ENCODE data around the gene LLGL2.

The LLGL2 gene

GRCh38 chr17:75611851-75612429 is 86.4 kb downstream of the LLGL2 start:
- no peaks in the 10 kb centered on the region for H3K27me3 ChIP-seq (ENCODE audit: insufficient read depth, poor library complexity, severe bottlenecking)
- DNase-seq (ENCODE audit: low spot score): no peak
- no peak for TF ChIP-seq CTCF (IDR thresholded peaks at IDR 0.05; ENCODE audit: poor library complexity, severe bottlenecking)

GRCh38 chr17:75612906-75613626 is 87.6 kb downstream of the LLGL2 start:
- Histone ChIP-seq H3K27ac (ENCODE audit: poor library complexity, severe bottlenecking) (no peak overlapping the region), H3K36me3 (ENCODE audit: low read depth) (no peaks in the 10 kb centered on the region), H3K27me3 (ENCODE audit: insufficient read depth, poor library complexity, severe bottlenecking) (no peaks in the 10 kb centered on the region), H3K4me3 (ENCODE audit: severe bottlenecking) (no peak overlapping the region), H3K9me3 (ENCODE audit: severe bottlenecking) (no peaks in the 10 kb centered on the region), H3K4me1 (ENCODE audit: insufficient read depth, poor library complexity, severe bottlenecking) (peaks cover 5% of the 10 kb centered on the region)
- DNase-seq (ENCODE audit: low spot score) (no peak), ATAC-seq (ENCODE audit: low read depth) (no peak)
- TF ChIP-seq CTCF (IDR thresholded peaks at IDR 0.05; ENCODE audit: poor library complexity, severe bottlenecking): no peak

More at GRCh38 chr17:75611851-75612429, 86.4 kb downstream of the LLGL2 start:
- Histone ChIP-seq H3K36me3 (ENCODE audit: low read depth) (no peaks in the 10 kb centered on the region), H3K4me1 (ENCODE audit: insufficient read depth, poor library complexity, severe bottlenecking) (peaks cover 5% of the 10 kb centered on the region), H3K4me3 (ENCODE audit: severe bottlenecking) (no peak overlapping the region), H3K9me3 (ENCODE audit: severe bottlenecking) (no peaks in the 10 kb centered on the region), H3K27ac (ENCODE audit: poor library complexity, severe bottlenecking) (no peak overlapping the region)
- no peak for ATAC-seq (ENCODE audit: low read depth)

GRCh38 chr17:75614006-75614405 is 88.5 kb downstream of the LLGL2 start:
- no peak for ATAC-seq (ENCODE audit: low read depth)
- no peak for DNase-seq (ENCODE audit: low spot score)
- H3K27me3 ChIP-seq (ENCODE audit: insufficient read depth, poor library complexity, severe bottlenecking): no peaks in the 10 kb centered on the region
- H3K9me3 ChIP-seq (ENCODE audit: severe bottlenecking): no peaks in the 10 kb centered on the region
- no peak overlapping the region for H3K27ac ChIP-seq (ENCODE audit: poor library complexity, severe bottlenecking)
- TF ChIP-seq CTCF (IDR thresholded peaks at IDR 0.05; ENCODE audit: poor library complexity, severe bottlenecking): no peak
- H3K4me1 ChIP-seq (ENCODE audit: insufficient read depth, poor library complexity, severe bottlenecking): peaks cover 5% of the 10 kb centered on the region
- no peaks in the 10 kb centered on the region for H3K36me3 ChIP-seq (ENCODE audit: low read depth)
- H3K4me3 ChIP-seq (ENCODE audit: severe bottlenecking): no peak overlapping the region

- ATAC-seq (ENCODE audit: low read depth) (no peak), DNase-seq (ENCODE audit: low spot score) (no peak)
- TF ChIP-seq CTCF (IDR thresholded peaks at IDR 0.05; ENCODE audit: poor library complexity, severe bottlenecking): no peak
- no peaks in the 10 kb centered on the region for H3K9me3 ChIP-seq (ENCODE audit: severe bottlenecking)
- H3K4me1 ChIP-seq (ENCODE audit: insufficient read depth, poor library complexity, severe bottlenecking): peaks cover 5% of the 10 kb centered on the region
- H3K27me3 ChIP-seq (ENCODE audit: insufficient read depth, poor library complexity, severe bottlenecking): no peaks in the 10 kb centered on the region
- H3K4me3 ChIP-seq (ENCODE audit: severe bottlenecking): no peak overlapping the region
- H3K36me3 ChIP-seq (ENCODE audit: low read depth): no peaks in the 10 kb centered on the region
- H3K27ac ChIP-seq (ENCODE audit: poor library complexity, severe bottlenecking): no peak overlapping the region
Measured at GRCh38 chr17:75614556-75615270, 89.2 kb downstream of the LLGL2 start.

All from RWPE2 (cell line).